ENCODE results near the gene CEP89. TPM values are rescaled to one million over a fixed set of nuclear protein-coding genes. Genes with fewer than 3 reads are reported as not detected.
"Not testable (repeated sequence)": the region's sequence is repeated elsewhere in the genome, so short reads cannot be mapped to it uniquely, and the experiment has no call there.

Gene CEP89
- total and polyA plus RNA-seq, 3 experiments from 2014 or later = 13.8 to 19.7 (median 19.2) TPM

DNA sequence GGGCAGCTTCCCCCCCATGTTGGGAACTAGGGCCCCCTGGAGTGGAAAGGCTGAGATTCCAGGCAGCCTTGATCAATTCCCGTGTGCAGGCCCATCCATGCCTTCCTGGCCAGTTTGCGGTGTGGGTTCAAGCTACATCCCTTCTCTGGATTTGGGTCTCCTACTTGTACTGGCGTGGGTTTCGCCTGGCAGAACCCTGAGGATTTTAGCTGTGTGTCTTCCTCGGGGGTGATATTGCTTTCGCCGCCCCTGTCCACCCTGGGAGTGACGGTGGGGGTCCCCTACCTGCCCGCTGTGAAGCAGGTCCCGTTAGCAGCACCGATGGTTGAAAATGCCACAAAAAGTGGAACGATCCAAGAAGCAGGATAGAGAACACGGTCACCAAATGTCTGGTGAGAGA lies 113.6 kb downstream of the CEP89 start:
- H3K4me3 Mint-ChIP-seq = no peak overlapping the region
- no peaks in the 10 kb centered on the region for H3K27me3 Mint-ChIP-seq
- Histone ChIP-seq H3K4me1 (ENCODE audit: insufficient read depth, low read length) (no peaks in the 10 kb centered on the region), H3K9me3 (ENCODE audit: low read length) (no peaks in the 10 kb centered on the region), H3K4me3 (ENCODE audit: low read length) (no peak overlapping the region), H3K36me3 (ENCODE audit: insufficient read depth, low read length) (no peaks in the 10 kb centered on the region), H3K27ac (ENCODE audit: low read depth, low read length) (no peak overlapping the region), H3K27me3 (ENCODE audit: insufficient read depth, low read length, poor library complexity, severe bottlenecking) (no peaks in the 10 kb centered on the region)
- no peaks in the 10 kb centered on the region for H3K4me1 Mint-ChIP-seq
- ChIA-PET POLR2A (no interaction called here), CTCF (interaction anchor here (0.6 kb wide), 1 partner anchor 13 kb away, joined by 3 read pairs; no protein-coding TSS in a partner anchor)
- H3K36me3 Mint-ChIP-seq = no peaks in the 10 kb centered on the region
- H3K27ac Mint-ChIP-seq = no peak overlapping the region
- H3K9me3 Mint-ChIP-seq = no peaks in the 10 kb centered on the region
- no peak for DNase-seq

GRCh38 chr19:32857584-32857983 lies 114.2 kb downstream of the CEP89 start:
- Mint-ChIP-seq H3K4me1 (no peaks in the 10 kb centered on the region), H3K36me3 (no peaks in the 10 kb centered on the region), H3K9me3 (no peaks in the 10 kb centered on the region), H3K27ac (no peak overlapping the region), H3K27me3 (no peaks in the 10 kb centered on the region), H3K4me3 (no peak overlapping the region)
- ChIA-PET POLR2A (no interaction called here), CTCF (interaction anchor here (0.6 kb wide), 1 partner anchor 13 kb away, joined by 3 read pairs; no protein-coding TSS in a partner anchor)
- no peak for DNase-seq
- H3K4me1 ChIP-seq (ENCODE audit: insufficient read depth, low read length) = no peaks in the 10 kb centered on the region
- H3K4me3 ChIP-seq (ENCODE audit: low read length) = no peak overlapping the region
- H3K27me3 ChIP-seq (ENCODE audit: insufficient read depth, low read length, poor library complexity, severe bottlenecking) = no peaks in the 10 kb centered on the region
- H3K27ac ChIP-seq (ENCODE audit: low read depth, low read length) = no peak overlapping the region
- no peaks in the 10 kb centered on the region for H3K9me3 ChIP-seq (ENCODE audit: low read length)
- H3K36me3 ChIP-seq (ENCODE audit: insufficient read depth, low read length) = no peaks in the 10 kb centered on the region

DNA sequence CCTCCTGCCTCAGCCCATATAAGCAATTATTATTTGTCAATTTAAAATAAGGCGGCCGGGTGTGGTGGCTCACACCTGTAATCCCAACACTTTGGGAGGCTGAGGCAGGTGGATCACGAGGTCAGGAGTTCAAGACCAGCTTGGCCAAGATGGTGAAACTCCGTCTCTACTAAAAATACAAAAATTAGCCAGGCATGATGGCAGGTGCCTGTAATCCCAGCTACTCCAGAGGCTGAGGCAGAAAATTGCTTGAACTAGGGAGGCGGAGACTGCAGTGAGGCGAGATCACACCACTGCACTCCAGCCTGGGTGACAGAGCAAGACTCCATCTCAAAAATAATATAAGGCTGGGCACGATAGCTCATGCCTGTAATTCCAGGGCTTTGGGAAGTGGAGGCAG lies 114.9 kb downstream of the CEP89 start:
- H3K4me3 Mint-ChIP-seq; H3K27ac ChIP-seq (ENCODE audit: low read depth, low read length); H3K36me3 Mint-ChIP-seq; H3K4me1 ChIP-seq (ENCODE audit: insufficient read depth, low read length); H3K4me3 ChIP-seq (ENCODE audit: low read length); H3K27me3 Mint-ChIP-seq; CTCF ChIA-PET; H3K27ac Mint-ChIP-seq; H3K4me1 Mint-ChIP-seq; H3K27me3 ChIP-seq (ENCODE audit: insufficient read depth, low read length, poor library complexity, severe bottlenecking); H3K9me3 Mint-ChIP-seq; DNase-seq; POLR2A ChIA-PET; H3K36me3 ChIP-seq (ENCODE audit: insufficient read depth, low read length); H3K9me3 ChIP-seq (ENCODE audit: low read length): not testable (repeated sequence)

DNA sequence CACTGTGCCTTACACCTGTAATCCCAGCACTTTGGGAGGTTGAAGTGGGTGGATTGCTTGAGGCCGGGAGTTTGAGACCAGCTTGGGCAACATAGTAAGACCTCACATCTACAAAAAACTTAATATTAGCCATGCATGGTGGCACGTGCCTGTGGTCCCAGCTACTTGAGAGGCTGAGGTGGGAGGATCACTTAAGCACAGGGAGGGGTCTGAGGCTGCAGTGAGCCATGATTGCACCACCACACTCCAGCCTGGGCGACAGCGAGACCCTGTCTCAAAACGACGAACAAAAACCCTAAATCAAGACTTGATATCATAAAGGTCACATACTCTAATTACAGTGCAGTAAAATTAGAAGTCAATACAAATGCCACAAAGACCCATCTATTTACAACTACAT lies 119.5 kb downstream of the CEP89 start:
- no peak overlapping the region for H3K4me3 ChIP-seq (ENCODE audit: low read length)
- no peak for DNase-seq
- H3K36me3 ChIP-seq (ENCODE audit: insufficient read depth, low read length) = no peaks in the 10 kb centered on the region
- H3K9me3 ChIP-seq (ENCODE audit: low read length) = no peaks in the 10 kb centered on the region
- ChIA-PET CTCF (no interaction called here), POLR2A (no interaction called here)
- Mint-ChIP-seq H3K27ac (no peak overlapping the region), H3K9me3 (peaks cover 0 to 6% (median 0%) of the 10 kb centered on the region in 5 donors), H3K36me3 (peaks cover 0 to under 1% (median 0%) of the 10 kb centered on the region in 3 donors), H3K4me3 (no peak overlapping the region), H3K27me3 (no peaks in the 10 kb centered on the region), H3K4me1 (no peaks in the 10 kb centered on the region)
- no peak overlapping the region for H3K27ac ChIP-seq (ENCODE audit: low read depth, low read length)
- no peaks in the 10 kb centered on the region for H3K4me1 ChIP-seq (ENCODE audit: insufficient read depth, low read length)
- no peaks in the 10 kb centered on the region for H3K27me3 ChIP-seq (ENCODE audit: insufficient read depth, low read length, poor library complexity, severe bottlenecking)

GRCh38 chr19:32848035-32848434 lies 123.7 kb downstream of the CEP89 start:
- H3K9me3 ChIP-seq (ENCODE audit: low read length); H3K4me3 Mint-ChIP-seq; POLR2A ChIA-PET; H3K9me3 Mint-ChIP-seq; H3K27ac ChIP-seq (ENCODE audit: low read depth, low read length); H3K27me3 ChIP-seq (ENCODE audit: insufficient read depth, low read length, poor library complexity, severe bottlenecking); H3K36me3 ChIP-seq (ENCODE audit: insufficient read depth, low read length); H3K36me3 Mint-ChIP-seq; DNase-seq; H3K4me1 Mint-ChIP-seq; H3K27me3 Mint-ChIP-seq; CTCF ChIA-PET; H3K27ac Mint-ChIP-seq; H3K4me1 ChIP-seq (ENCODE audit: insufficient read depth, low read length); H3K4me3 ChIP-seq (ENCODE audit: low read length): not testable (repeated sequence)

- Histone ChIP-seq H3K36me3 (ENCODE audit: insufficient read depth, low read length) (no peaks in the 10 kb centered on the region), H3K4me1 (ENCODE audit: insufficient read depth, low read length) (no peaks in the 10 kb centered on the region), H3K27ac (ENCODE audit: low read depth, low read length) (no peak overlapping the region), H3K27me3 (ENCODE audit: insufficient read depth, low read length, poor library complexity, severe bottlenecking) (no peaks in the 10 kb centered on the region), H3K4me3 (ENCODE audit: low read length) (no peak overlapping the region), H3K9me3 (ENCODE audit: low read length) (no peaks in the 10 kb centered on the region)
- Mint-ChIP-seq H3K4me1 (peaks cover 4 to 12% (median 10%) of the 10 kb centered on the region in 3 donors), H3K9me3 (peaks cover 10 to 23% (median 17%) of the 10 kb centered on the region in 5 donors), H3K4me3 (no peak overlapping the region), H3K36me3 (peaks cover 0 to 24% (median 4%) of the 10 kb centered on the region in 3 donors), H3K27ac (no peak overlapping the region), H3K27me3 (peaks cover 0 to 4% of the 10 kb centered on the region in 2 donors)
- ChIA-PET CTCF (no interaction called here), POLR2A (no interaction called here)
- DNase-seq = no peak
Measured at GRCh38 chr19:32843716-32844245, 128.0 kb downstream of the CEP89 start.

DNA sequence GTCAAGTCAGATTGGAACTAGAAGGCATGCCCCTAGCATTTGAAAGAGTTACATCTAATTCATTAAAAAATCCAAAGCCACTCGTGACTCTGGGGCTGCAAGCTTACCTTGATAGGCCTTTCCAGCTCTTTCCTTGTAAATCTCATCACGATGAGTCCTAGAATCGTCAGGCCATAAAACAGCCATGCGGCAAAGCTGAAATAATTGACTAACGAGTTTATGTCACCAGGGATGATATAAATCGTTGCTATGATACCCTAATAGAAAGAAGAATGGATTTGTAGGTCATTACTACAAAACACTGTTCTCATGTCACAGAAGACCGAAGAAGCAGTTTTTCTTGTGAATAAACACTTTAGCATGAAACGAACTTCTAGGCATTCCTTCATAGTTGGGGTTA lies 129.7 kb downstream of the CEP89 start:
- H3K36me3 ChIP-seq (ENCODE audit: insufficient read depth, low read length) = no peaks in the 10 kb centered on the region
- H3K36me3 Mint-ChIP-seq = peaks cover 0 to 22% (median 4%) of the 10 kb centered on the region in 3 donors
- H3K27ac Mint-ChIP-seq = no peak overlapping the region
- peaks cover 4 to 12% (median 10%) of the 10 kb centered on the region in 3 donors for H3K4me1 Mint-ChIP-seq
- H3K27ac ChIP-seq (ENCODE audit: low read depth, low read length) = no peak overlapping the region
- H3K27me3 ChIP-seq (ENCODE audit: insufficient read depth, low read length, poor library complexity, severe bottlenecking) = no peaks in the 10 kb centered on the region
- ChIA-PET CTCF (no interaction called here), POLR2A (no interaction called here)
- H3K4me3 Mint-ChIP-seq = no peak overlapping the region
- H3K9me3 ChIP-seq (ENCODE audit: low read length) = no peaks in the 10 kb centered on the region
- H3K4me3 ChIP-seq (ENCODE audit: low read length) = no peak overlapping the region
- H3K9me3 Mint-ChIP-seq = peaks cover 10 to 17% (median 16%) of the 10 kb centered on the region in 5 donors
- H3K4me1 ChIP-seq (ENCODE audit: insufficient read depth, low read length) = no peaks in the 10 kb centered on the region
- peaks cover 0 to 5% of the 10 kb centered on the region in 2 donors for H3K27me3 Mint-ChIP-seq
- DNase-seq = no peak

- H3K9me3 ChIP-seq (ENCODE audit: low read length) = no peaks in the 10 kb centered on the region
- no peaks in the 10 kb centered on the region for H3K36me3 ChIP-seq (ENCODE audit: insufficient read depth, low read length)
- CTCF ChIA-PET = no interaction called here
- H3K9me3 Mint-ChIP-seq = peaks cover 10 to 17% (median 16%) of the 10 kb centered on the region in 5 donors
- POLR2A ChIA-PET = no interaction called here
- H3K27me3 ChIP-seq (ENCODE audit: insufficient read depth, low read length, poor library complexity, severe bottlenecking) = no peaks in the 10 kb centered on the region
- no peaks in the 10 kb centered on the region for H3K4me1 ChIP-seq (ENCODE audit: insufficient read depth, low read length)
- H3K4me1 Mint-ChIP-seq = peaks cover 0 to 6% (median 2%) of the 10 kb centered on the region in 3 donors
- H3K36me3 Mint-ChIP-seq = peaks cover 0 to 21% (median 4%) of the 10 kb centered on the region in 3 donors
- peaks cover 0 to 6% of the 10 kb centered on the region in 2 donors for H3K27me3 Mint-ChIP-seq
- DNase-seq = no peak
- H3K4me3 Mint-ChIP-seq = no peak overlapping the region
- H3K27ac Mint-ChIP-seq = no peak overlapping the region
- no peak overlapping the region for H3K4me3 ChIP-seq (ENCODE audit: low read length)
- H3K27ac ChIP-seq (ENCODE audit: low read depth, low read length) = no peak overlapping the region
Measured at GRCh38 chr19:32837531-32837930, 134.2 kb downstream of the CEP89 start.

- POLR2A ChIA-PET; CTCF ChIA-PET; H3K27ac Mint-ChIP-seq; H3K36me3 ChIP-seq (ENCODE audit: insufficient read depth, low read length); H3K4me3 ChIP-seq (ENCODE audit: low read length); H3K9me3 ChIP-seq (ENCODE audit: low read length); H3K9me3 Mint-ChIP-seq; H3K27me3 Mint-ChIP-seq; H3K4me3 Mint-ChIP-seq; H3K27me3 ChIP-seq (ENCODE audit: insufficient read depth, low read length, poor library complexity, severe bottlenecking); DNase-seq; H3K36me3 Mint-ChIP-seq; H3K27ac ChIP-seq (ENCODE audit: low read depth, low read length); H3K4me1 ChIP-seq (ENCODE audit: insufficient read depth, low read length): not testable (repeated sequence)
- peaks cover 3 to 14% (median 4%) of the 10 kb centered on the region in 3 donors for H3K4me1 Mint-ChIP-seq
Measured at GRCh38 chr19:32833388-32833787, 138.4 kb downstream of the CEP89 start.
